Measurements from ENCODE around the gene CFAP92.
A peak's percentile ranks its signal among the peaks of the same experiment; 100 is the strongest.

CFAP92 gene

GRCh38 chr3:128993461-128994172 is at the start of gene CFAP92:
Gene CFAP92, minus strand, starts transcription at chr3:128994076. Its CDS starts 772 bp downstream, at chr3:128993304.
- DNase-seq (ENCODE audit: low read depth in 2 of 3, low spot score in 1 of 3), result peak in 2 of 3 donors; percentile 82 to 85

- no peak for DNase-seq (ENCODE audit: low read depth in 2 of 3, low spot score in 1 of 3)
Observed at GRCh38 chr3:129040579-129041300, 46.9 kb upstream of the CFAP92 start.

DNA sequence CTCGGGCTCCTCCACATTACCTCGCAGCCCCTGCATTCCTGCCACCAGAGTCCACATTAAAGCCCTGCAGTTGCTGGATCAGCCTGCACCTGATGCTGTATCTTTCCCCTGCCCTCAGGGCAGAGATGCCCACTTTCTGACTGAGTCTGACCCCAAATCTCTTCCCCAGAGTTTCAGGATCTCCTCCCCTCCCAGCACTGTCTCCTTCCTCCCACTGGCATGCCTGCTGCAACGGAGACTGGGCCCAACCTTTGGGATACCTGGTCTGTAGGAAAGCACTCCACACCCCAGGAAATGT is 46.1 kb upstream of the CFAP92 start:
- no peak for DNase-seq (ENCODE audit: low read depth in 2 of 3, low spot score in 1 of 3)

DNA sequence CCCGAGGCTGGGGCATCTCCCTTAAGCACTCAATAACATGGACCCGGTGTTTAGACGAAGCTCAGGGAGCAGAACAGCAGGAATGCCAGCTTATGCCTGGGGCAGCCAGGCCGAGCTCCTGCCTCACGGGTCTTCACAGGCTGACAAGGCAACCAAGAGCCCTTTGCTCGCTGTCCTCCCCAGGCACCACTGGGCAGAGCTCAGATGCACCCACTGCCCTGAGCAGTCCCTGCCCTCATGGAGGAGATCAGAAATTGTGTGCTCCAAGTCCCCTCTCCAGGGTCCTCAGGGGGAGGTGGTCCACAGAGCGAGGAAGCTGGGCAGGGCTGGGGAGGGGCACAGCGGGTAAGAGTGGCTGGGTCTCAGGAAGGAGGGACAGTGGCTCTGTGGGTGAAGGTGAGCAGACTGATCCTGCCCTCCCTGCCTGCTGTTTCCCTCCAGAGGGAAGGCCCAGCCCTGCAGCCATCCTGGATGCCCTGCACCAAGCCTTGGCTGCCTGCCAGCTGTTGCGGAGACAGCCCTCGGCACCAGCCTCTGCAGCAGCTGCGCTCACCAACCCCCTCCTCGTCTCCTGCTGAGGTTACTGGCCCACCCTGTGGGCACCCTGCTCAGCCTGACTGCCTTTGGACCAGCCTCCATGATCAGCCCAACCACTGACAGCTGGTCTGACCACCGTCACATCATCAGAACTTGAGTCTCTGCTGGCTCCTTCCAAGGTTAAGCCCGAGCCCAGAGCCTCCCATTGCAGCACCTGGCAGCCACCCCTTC is 45.6 kb upstream of the CFAP92 start:
- DNase-seq (ENCODE audit: low read depth in 2 of 3, low spot score in 1 of 3), result no peak

DNA sequence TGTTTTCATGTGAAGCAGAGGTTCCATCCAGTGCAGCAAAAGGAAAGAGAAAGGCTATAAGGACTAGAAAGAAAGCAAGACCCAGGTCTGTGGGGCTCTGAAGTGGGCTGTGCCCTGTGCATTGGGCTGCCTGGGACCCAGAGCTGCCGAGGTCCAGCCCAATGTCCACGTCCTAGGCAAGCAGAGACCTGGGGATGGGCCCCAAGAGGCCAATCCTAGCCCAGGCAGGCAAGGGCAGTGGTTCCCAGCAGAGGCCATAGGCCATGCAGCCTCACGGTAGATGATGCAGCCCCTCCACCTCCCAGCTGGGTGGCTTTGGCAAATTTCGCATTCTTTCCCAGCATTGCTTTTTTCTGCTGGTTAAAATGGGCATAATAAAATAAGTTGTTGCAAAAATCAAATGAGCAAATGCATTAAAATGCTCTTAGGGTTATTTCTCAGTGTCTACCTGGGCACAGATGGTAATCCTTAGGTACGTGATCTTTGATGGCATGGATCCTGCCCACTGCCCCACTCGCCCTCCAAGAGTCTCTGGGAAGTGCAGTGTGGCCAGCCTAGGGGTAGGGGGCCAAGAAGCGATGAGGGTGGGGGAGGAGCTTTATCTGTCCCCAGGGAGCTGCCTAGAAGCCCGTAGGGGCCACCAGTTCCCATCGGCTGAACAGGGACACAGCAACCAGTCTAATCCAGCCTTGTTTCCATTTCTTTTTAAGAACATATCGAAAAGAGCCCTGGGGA is 44.4 kb upstream of the CFAP92 start:
- no peak for DNase-seq (ENCODE audit: low read depth in 2 of 3, low spot score in 1 of 3)

- DNase-seq (ENCODE audit: low read depth in 2 of 3, low spot score in 1 of 3), result no peak
Observed at GRCh38 chr3:129037093-129037419, 43.2 kb upstream of the CFAP92 start.

- no peak for DNase-seq (ENCODE audit: low read depth in 2 of 3, low spot score in 1 of 3)
Observed at GRCh38 chr3:129036222-129037092, 42.6 kb upstream of the CFAP92 start.

GRCh38 chr3:129035360-129036221 is 41.7 kb upstream of the CFAP92 start:
- no peak for DNase-seq (ENCODE audit: low read depth in 2 of 3, low spot score in 1 of 3)

GRCh38 chr3:129034642-129035041 is 40.8 kb upstream of the CFAP92 start:
- no peak for DNase-seq (ENCODE audit: low read depth in 2 of 3, low spot score in 1 of 3)

GRCh38 chr3:129033633-129034321 is 39.9 kb upstream of the CFAP92 start:
- no peak for DNase-seq (ENCODE audit: low read depth in 2 of 3, low spot score in 1 of 3)

GRCh38 chr3:129033151-129033550 is 39.3 kb upstream of the CFAP92 start:
- DNase-seq (ENCODE audit: low read depth in 2 of 3, low spot score in 1 of 3), result no peak

- no peak for DNase-seq (ENCODE audit: low read depth in 2 of 3, low spot score in 1 of 3)
Observed at GRCh38 chr3:129032716-129033115, 38.8 kb upstream of the CFAP92 start.

- DNase-seq (ENCODE audit: low read depth in 2 of 3, low spot score in 1 of 3), result no peak
Observed at GRCh38 chr3:129031476-129032215, 37.8 kb upstream of the CFAP92 start.

- DNase-seq (ENCODE audit: low read depth in 2 of 3, low spot score in 1 of 3), result no peak
Observed at GRCh38 chr3:129030611-129031010, 36.7 kb upstream of the CFAP92 start.

GRCh38 chr3:129028866-129029265 is 35.0 kb upstream of the CFAP92 start:
- no peak for DNase-seq (ENCODE audit: low read depth in 2 of 3, low spot score in 1 of 3)

DNA sequence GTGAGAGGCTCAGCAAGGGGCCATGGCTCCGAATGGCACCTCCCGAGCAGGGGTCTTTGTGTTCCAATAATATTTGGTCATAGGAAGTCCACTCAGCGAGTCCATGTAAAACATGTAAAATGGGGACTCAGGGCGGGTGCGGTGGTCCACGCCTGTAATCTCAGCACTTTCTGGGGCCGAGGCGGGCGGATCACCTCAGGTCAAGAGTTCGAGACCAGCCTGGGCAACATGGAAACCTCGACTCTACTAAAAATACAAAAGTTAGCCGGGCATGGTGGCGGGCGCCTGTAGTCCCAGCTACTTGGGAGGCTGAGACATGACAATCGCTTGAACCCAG is 33.6 kb upstream of the CFAP92 start:
- DNase-seq (ENCODE audit: low read depth in 2 of 3, low spot score in 1 of 3), result no peak

- DNase-seq (ENCODE audit: low read depth in 2 of 3, low spot score in 1 of 3), result peak; percentile 82 to 88 (median 84)
Observed at GRCh38 chr3:129026728-129027543, 33.1 kb upstream of the CFAP92 start.

Data from stimulated activated CD4-positive, alpha-beta T cell treated with anti-CD3 and anti-CD28 coated beads, Interleukin-12 subunit alpha, Interleukin-12 subunit beta, amount 100 ng/mL, for 48 hours (primary cell).